GM19467 (cell line): ENCODE measurements around the gene CLEC4C.
"Not testable (repeated sequence)": the region's sequence is repeated elsewhere in the genome, so short reads cannot be mapped to it uniquely, and the experiment has no call there.

Source experiments
- ATAC-seq: cut with Tn5 transposase; IDR thresholded peaks from one replicate; pipeline ENCODE4 v1.9.1; 2021; ENCODE audit warnings: mild to moderate bottlenecking, moderate library complexity; ENCODE audit not compliant: unreplicated experiment

CLEC4C gene, protein sequence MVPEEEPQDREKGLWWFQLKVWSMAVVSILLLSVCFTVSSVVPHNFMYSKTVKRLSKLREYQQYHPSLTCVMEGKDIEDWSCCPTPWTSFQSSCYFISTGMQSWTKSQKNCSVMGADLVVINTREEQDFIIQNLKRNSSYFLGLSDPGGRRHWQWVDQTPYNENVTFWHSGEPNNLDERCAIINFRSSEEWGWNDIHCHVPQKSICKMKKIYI

GRCh38 chr12:7747246-7747645, at the start of gene CLEC4C:
Gene CLEC4C, minus strand, starts transcription at chr12:7747375. Its CDS starts 27 bp downstream, at chr12:7747348.
- ATAC-seq: no peak

DNA sequence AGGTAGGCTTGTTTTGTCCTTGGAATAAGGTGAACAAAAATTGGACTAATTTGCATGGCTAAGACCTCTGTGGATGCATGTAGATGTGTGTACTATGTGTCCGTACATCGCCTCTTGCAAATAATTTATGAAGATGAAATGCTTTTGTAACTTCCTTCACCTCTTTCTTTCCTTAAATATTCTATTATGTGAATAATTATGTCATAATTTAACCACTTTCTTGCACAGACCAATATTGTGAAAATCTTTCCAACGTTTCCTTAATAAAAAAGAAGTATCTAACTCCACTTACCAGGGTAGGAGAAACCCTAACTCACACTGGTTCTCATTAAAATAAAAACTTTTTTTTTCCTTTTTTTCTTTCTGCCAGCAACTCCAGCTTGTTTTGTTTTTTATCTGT, 46.0 kb upstream of the CLEC4C start:
- no peak for ATAC-seq

DNA sequence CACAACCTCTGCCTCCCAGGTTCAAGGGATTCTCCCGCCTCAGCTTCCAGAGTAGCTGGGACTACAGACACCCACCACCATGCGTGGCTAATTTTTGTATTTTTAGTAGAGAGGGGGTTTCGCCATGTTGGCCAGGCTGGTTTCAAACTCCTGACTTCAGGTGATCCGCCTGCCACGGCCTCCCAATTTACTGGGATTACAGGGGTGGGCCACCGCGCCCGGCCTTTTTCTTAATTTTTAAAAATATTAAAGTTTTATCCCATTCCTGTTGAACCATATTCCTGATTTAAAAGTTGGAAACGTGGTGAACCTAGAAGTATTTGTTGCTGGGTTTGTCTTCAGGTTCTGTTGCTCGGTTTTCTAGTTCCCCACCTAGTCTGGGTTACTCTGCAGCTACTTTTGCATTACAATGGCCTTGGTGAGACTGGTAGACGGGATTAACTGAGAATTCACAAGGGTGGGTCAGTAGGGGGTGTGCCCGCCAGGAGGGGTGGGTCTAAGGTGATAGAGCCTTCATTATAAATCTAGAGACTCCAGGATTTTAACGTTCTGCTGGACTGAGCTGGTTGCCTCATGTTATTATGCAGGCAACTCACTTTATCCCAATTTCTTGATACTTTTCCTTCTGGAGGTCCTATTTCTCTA, 41.8 kb upstream of the CLEC4C start, which contains the start of gene NANOG:
Gene NANOG, plus strand, starts transcription at position 519 of the 645 bp plus-strand sequence. CDS start 213 bp downstream, outside the sequence.
- not testable (repeated sequence) for ATAC-seq

DNA sequence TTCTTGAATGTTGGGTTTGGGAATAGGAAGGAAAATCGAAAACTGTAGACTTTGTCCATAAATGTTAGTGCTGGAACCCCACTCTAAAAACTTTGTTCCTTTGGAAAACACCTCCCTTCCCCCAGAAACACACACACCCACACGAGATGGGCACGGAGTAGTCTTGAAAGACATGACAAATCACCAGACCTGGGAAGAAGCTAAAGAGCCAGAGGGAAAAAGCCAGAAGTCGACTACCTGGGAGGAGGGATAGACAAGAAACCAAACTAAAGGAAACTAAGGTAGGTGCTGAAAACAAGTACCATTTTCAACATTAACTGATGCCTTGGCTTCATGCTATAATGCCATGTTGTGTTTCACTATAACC, 41.1 kb upstream of the CLEC4C start:
- no peak for ATAC-seq

DNA sequence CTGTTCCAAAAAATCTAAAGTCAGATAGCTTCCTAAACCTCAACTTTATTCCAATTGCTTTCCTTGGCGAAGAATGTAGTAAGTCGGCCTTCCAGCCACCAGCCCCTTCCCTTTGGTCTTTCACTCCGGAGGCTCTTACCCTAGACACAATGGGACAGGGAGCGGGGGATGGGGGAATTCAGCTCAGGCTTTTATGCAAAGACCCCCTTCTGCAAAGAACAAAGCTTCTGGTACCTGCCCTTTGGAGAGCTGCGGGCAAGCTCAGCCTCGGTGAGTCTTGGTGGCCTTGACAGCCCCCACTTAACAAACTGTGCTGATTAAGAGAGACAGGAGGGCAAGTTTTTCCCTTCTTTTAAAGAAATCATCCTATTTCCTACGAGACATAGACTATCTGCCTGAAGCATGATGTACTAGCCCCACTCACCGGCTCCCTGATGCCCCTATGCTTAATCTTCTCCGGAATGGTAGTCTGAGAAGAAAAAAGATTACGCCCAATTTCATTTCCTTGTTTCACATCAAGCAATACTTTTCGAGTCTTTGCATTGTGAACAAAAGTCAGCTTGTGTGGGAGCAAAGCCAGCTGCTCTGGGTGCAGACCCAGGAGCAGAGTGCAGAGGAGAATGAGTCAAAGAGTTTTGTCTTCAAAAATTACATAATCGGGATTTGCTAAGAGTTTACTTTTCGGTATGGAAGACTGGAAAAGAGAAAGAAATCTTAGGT, 40.6 kb upstream of the CLEC4C start:
- no peak for ATAC-seq

DNA sequence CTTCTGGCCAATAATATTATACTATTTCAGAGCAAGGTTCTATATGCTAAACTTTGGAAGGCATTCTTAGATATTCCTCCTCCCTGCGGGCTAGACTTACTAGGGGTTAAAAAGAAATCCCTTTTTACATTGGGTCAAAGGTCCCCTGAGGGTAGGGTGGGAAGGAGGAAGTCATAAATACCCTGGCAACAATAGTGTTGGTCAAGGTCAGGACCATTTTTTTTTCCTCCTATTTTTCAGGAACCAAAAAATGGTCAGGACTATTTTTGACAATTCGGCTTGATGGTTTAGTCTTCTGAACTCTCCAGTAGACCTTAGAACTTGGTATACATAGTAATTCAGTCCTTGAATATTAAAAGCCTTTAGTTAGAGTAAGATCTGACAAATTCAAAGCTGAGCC, 37.5 kb upstream of the CLEC4C start:
- no peak for ATAC-seq

- not testable (repeated sequence) for ATAC-seq
Observed at GRCh38 chr12:7783433-7783832, 36.3 kb upstream of the CLEC4C start.

GRCh38 chr12:7782055-7782454, 34.9 kb upstream of the CLEC4C start:
- no peak for ATAC-seq

DNA sequence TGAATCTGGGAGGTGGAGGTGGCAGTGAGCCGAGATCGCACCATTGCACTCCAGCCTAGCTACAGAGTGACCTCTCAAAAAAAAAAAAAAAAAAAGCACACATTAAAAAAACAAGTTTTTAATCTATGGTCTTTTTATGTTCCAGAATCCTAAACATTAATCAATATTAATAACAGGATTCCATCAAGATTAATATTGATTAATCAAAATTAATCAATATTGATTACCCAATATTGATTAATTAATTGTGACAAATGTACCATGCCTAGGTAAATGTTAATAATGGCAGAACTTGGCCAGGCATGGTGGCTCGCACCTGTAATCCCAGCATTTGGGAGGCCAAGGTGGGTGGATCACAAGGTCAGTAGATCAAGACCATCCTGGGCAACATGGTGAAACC, 34.1 kb upstream of the CLEC4C start:
- no peak for ATAC-seq

GRCh38 chr12:7769999-7770398, 22.8 kb upstream of the CLEC4C start:
- ATAC-seq: no peak

DNA sequence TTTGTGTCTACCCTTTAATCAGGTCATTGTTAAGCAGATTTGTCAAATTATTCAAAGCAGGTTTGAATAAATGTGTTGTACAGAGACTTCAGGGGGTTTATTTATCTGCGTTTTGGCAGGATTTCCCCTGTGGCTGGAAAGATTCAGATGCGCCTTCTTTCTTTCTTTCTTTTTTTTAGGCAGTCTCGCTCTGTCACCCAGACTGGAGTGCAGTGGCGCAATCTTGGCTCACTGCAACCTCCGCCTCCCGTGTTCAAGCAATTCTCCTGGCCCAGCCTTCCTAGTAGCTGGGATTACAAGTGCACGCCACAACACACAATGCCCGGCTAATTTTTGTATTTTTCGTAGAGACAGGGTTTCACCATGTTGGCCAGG, 11.6 kb upstream of the CLEC4C start:
- ATAC-seq: no peak

DNA sequence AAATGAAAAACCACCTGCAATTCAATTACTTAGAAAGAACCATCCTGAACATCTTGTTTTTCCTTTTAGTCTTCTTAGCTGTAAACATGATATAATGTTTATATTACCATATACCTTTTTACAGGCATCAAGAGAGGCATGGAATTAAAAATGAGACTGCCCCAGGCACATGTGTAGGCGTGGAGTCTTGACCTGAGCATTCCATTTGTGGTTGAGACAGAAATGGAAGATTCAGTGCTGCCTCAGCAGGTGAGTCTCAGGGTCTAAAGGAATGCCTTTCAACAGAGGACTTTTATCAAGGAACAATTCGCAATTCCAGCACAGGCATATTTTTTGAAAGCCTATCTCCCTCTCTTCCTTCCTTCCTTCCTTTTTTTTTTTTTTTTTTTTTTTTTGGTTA, 9.8 kb upstream of the CLEC4C start:
- ATAC-seq: no peak

DNA sequence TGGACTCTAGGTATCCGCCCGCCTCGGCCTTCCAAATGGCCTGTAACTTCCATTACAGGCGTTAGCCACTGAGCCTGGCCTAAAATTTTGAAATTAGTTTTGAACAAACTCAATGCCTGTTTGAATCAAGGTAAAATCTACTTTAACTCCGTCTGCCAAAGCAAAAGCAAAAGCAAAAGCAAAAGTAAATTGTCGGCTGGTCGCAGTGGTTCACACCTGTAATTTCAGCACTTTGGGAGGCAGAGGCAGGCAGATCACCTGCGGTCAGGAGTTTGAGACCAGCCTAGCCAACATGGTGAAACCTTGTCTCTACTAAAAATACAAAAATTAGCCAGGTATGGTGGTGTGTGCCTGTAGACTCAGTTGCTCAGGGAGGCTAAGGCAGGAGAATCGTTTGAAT, 8.5 kb upstream of the CLEC4C start:
- ATAC-seq: not testable (repeated sequence)

DNA sequence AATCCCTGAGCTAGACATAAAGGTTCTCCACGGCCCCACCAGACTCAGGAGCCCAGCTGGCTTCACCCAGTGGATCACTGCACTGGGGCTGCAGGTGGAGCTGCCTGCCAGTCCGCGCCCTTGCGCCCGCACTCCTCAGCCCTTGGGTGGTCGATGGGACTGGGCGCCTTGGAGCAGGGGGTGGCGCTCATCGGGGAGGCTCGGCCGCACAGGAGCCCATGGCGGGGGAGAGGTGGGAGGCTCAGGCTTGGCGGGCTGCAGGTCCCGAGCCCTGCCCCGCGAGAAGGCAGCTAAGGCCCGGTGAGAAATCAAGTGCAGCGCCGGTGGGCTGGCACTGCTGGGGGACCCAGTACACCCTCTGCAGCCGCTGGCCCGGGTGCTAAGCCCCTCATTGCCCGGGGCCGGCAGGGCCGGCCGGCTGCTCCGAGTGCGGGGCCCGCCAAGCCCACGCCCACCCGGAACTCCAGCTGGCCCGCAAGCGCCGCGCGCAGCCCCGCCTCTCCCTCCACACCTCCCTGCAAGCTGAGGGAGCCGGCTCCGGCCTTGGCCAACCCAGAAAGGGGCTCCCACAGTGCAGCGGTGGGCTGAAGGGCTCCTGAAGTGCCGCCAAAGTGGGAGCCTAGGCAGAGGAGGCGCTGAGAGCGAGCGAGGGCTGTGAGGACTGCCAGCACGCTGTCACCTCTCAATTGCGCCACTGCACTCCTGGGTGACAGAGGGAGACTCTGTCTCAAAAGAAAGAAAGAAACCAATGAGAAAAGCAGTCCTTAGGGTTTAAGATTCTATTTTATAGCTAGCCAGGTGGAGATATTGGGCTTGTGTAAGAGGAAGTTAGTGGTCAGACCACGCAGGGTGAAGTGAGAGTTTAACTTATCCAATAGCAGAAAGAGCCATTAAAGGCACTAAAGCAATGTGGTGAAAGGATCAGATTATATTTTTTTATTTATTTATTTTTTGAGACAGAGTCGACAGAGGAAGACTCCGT, 5.1 kb upstream of the CLEC4C start:
- ATAC-seq: not testable (repeated sequence)

DNA sequence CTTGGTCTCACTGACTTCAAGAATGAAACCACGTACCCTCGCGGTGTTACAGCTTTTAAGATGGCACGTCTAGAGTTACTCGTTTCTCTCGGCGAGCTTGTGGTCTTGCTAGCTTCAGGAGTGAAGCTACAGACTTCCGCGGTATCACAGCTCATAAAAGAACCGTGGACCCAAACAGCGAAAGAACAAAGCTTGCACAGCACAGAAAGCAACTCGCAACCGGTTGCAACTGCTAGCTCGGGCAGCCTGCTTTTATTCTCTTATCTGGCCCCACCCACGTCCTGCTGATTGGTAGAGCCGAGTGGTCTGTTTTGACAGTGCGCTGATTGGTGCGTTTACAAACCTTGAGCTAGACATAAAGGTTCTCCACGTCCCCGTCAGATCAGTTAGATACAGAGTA, 4.2 kb upstream of the CLEC4C start:
- no peak for ATAC-seq

GRCh38 chr12:7750350-7750749, 3.2 kb upstream of the CLEC4C start:
- no peak for ATAC-seq

- ATAC-seq: no peak
Observed at GRCh38 chr12:7749442-7749841, 2.3 kb upstream of the CLEC4C start.

- ATAC-seq: no peak
Observed at GRCh38 chr12:7748852-7749251, 1.7 kb upstream of the CLEC4C start.

- no peak for ATAC-seq
Observed at GRCh38 chr12:7732993-7733392, 14.2 kb downstream of the CLEC4C start.

DNA sequence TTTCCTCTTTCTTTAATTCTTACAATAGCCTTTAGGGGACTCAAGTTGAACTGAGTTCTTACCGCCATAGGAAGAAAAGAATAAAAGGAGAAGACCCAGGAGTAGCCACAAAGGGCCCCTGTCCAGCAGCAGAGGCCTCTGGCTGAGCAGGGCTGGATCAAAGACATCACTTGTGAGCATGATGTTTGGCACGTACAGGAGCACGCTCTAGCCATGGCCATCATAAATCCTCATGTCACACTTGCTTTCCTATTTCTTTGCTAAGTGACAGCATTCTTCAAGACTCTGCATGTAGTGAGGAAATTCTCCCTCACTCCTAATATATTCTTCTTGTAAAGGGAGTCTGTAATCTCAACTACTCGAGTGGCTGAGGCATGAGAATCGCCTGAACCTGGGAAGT, 15.7 kb downstream of the CLEC4C start:
- no peak for ATAC-seq

GRCh38 chr12:7730984-7731383, 16.2 kb downstream of the CLEC4C start:
- ATAC-seq: not testable (repeated sequence)
